OCI-LY3 (cell line): Measurements from ENCODE around the gene UBE2L3.

ENCODE experiments used
- H2AFZ ChIP-seq: fragments of 200-600, 300-600 bp; shearing (Covaris generic); 2 replicates; pipeline ENCODE4 v1.6.0; 2014; ENCODE audit warnings: antibody characterized with exemption, low read depth, low read length
- H3K27ac ChIP-seq: fragments of 200-600, 300-600 bp; sonication (generic); 2 replicates; pipeline ENCODE4 v1.5.1; 2014; ENCODE audit warnings: mild to moderate bottlenecking, low read length, moderate library complexity, mixed read lengths
- H3K27me3 ChIP-seq: fragments of 200-600, 300-600 bp; sonication (generic); 2 replicates; pipeline ENCODE4 v1.6.1; 2014; ENCODE audit warnings: low read depth, low read length, mixed read lengths
- H3K36me3 ChIP-seq: fragments of 200-600, 300-600 bp; sonication (generic); replicated peaks from 2 replicates; pipeline ENCODE3; 2014; ENCODE audit warnings: low read depth, low read length, mixed read lengths
- H3K4me1 ChIP-seq: fragments of 300-600, 200-600 bp; sonication (generic); 2 replicates; pipeline ENCODE4 v1.6.1; 2014; ENCODE audit warnings: low read length, mixed read lengths
- H3K4me2 ChIP-seq: fragments of 200-600, 300-600 bp; sonication (generic); 2 replicates; pipeline ENCODE4 v1.6.1; 2014; ENCODE audit warnings: low read length, mixed read lengths
- H3K4me3 ChIP-seq: fragments of 300-600, 200-600 bp; sonication (generic); 2 replicates; pipeline ENCODE4 v1.5.1; 2014; ENCODE audit warnings: antibody characterized with exemption, mild to moderate bottlenecking, low read length, moderate library complexity
- H3K79me2 ChIP-seq: fragments of 300-600, 200-600 bp; shearing (Covaris generic); 2 replicates; pipeline ENCODE4 v1.6.1; 2014; ENCODE audit warnings: mild to moderate bottlenecking, low read length, mixed read lengths
- H3K9ac ChIP-seq: fragments of 300-600, 200-600 bp; shearing (Covaris generic); 2 replicates; pipeline ENCODE4 v1.6.0; 2014; ENCODE audit warnings: mild to moderate bottlenecking, low read length, moderate library complexity
- H3K9me3 ChIP-seq: fragments of 200-600, 300-600 bp; shearing (Covaris generic); 2 replicates; pipeline ENCODE4 v1.6.1; 2014; ENCODE audit warnings: low read length, mixed read lengths; ENCODE audit not compliant: insufficient read depth
- H4K20me1 ChIP-seq: fragments of 200-600, 300-600 bp; sonication (generic); 2 replicates; pipeline ENCODE4 v1.6.1; 2016; ENCODE audit warnings: low read length, mixed read lengths; ENCODE audit not compliant: insufficient read depth
- EZH2phosphoT487 ChIP-seq: fragments of 200-600 bp; shearing (Covaris generic); IDR thresholded peaks from 2 replicates; pipeline ENCODE4 v1.6.1; 2018; ENCODE audit warnings: antibody characterized with exemption, mixed run types, low read depth
- TF ChIP-seq, protein P1 (sequence below): fragments of 200-600, 300-600 bp; sonication (generic); IDR thresholded peaks from 2 replicates; pipeline ENCODE4 v1.5.1; 2014; ENCODE audit warnings: antibody characterized with exemption, low read length, low read depth

The UBE2L3 gene

DNA sequence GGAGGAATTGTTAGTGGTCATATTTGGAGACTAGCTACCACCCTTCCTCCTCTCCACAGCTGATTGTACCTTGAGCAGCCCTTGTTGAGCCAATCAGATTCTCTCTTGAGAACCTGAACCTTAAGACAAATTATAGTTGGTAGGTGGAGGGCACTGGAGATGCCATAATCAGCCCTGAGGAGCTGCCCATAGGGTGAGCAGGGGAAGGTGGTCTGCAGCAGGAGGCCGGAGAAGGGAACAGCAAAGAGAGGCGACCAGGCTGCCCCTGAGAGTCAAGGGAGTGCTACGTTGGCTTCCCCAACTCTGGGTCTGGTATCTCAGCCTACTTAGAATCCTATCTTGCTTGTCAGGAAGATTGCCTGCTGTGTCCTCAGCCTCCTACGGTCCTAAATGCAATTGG lies 71.8 kb downstream of the UBE2L3 start:
- H3K4me3 ChIP-seq: no peak overlapping the region
- no peak overlapping the region for H3K4me2 ChIP-seq
- no peak for TF ChIP-seq EZH2phosphoT487
- TF ChIP-seq, protein P1, sequence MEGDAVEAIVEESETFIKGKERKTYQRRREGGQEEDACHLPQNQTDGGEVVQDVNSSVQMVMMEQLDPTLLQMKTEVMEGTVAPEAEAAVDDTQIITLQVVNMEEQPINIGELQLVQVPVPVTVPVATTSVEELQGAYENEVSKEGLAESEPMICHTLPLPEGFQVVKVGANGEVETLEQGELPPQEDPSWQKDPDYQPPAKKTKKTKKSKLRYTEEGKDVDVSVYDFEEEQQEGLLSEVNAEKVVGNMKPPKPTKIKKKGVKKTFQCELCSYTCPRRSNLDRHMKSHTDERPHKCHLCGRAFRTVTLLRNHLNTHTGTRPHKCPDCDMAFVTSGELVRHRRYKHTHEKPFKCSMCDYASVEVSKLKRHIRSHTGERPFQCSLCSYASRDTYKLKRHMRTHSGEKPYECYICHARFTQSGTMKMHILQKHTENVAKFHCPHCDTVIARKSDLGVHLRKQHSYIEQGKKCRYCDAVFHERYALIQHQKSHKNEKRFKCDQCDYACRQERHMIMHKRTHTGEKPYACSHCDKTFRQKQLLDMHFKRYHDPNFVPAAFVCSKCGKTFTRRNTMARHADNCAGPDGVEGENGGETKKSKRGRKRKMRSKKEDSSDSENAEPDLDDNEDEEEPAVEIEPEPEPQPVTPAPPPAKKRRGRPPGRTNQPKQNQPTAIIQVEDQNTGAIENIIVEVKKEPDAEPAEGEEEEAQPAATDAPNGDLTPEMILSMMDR: no peak
- H3K9ac ChIP-seq: no peak overlapping the region
- H3K36me3 ChIP-seq: peaks cover 4% of the 10 kb centered on the region
- H3K27me3 ChIP-seq: no peaks in the 10 kb centered on the region; the same call in 1 of the 2 replicates
- peaks cover 15% of the 10 kb centered on the region for H3K4me1 ChIP-seq
- no peaks in the 10 kb centered on the region for H3K9me3 ChIP-seq
- H3K79me2 ChIP-seq: peaks cover 18% of the 10 kb centered on the region
- H3K27ac ChIP-seq: no peak overlapping the region
- peaks cover 10% of the 10 kb centered on the region for H4K20me1 ChIP-seq
- no peak overlapping the region for H2AFZ ChIP-seq

DNA sequence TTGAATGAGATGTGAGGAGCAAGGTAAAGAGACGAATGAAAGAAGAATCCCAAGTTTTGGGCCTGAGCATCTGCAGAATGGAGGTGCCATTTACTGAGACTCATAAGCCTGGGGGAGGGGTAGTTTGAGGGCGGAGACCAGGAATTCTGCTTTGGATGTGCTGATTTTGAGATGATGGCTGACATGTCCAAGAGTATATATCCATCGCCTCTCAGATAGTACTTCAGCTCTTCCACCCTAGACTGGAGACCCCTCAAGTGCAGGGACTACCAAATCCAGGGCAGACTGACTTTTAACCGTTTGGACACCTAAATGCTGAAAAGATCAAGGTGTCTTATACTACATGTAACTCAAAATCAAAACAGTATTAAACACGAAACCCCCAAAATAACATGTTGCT lies 73.3 kb downstream of the UBE2L3 start:
- no peaks in the 10 kb centered on the region; the same call in 1 of the 2 replicates for H3K27me3 ChIP-seq
- peaks cover 18% of the 10 kb centered on the region for H3K79me2 ChIP-seq
- H3K9ac ChIP-seq: peak overlapping the region; percentile 85; the same call in 1 of the 2 replicates
- H3K36me3 ChIP-seq: peaks cover 4% of the 10 kb centered on the region
- peak overlapping the region; percentile 89 for H3K4me3 ChIP-seq
- H2AFZ ChIP-seq: no peak overlapping the region
- H3K4me2 ChIP-seq: peak overlapping the region; percentile 96
- TF ChIP-seq, protein P1: no peak
- TF ChIP-seq EZH2phosphoT487: no peak
- H3K9me3 ChIP-seq: no peaks in the 10 kb centered on the region
- H3K4me1 ChIP-seq: peaks cover 19% of the 10 kb centered on the region
- H4K20me1 ChIP-seq: peaks cover 10% of the 10 kb centered on the region
- no peak overlapping the region for H3K27ac ChIP-seq

DNA sequence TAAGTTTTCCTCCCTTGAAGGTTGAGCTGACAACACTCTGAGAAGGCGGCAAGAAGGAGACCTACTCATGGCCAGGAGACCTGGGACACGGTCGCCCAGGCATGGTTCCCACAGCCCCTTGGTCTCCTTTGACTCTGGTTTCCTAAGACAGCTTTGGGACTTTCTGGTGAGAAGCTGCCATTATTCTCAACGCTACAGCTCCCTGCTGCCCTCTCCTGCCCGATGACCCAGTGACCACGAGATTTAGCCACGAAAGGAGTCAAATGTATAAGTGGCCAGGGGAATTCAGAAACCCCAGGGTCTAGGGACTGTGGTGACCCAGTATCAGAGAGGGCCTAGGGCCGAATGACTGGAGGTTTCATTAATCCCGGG lies 73.9 kb downstream of the UBE2L3 start:
- Histone ChIP-seq H3K4me2 (peak overlapping the region; percentile 96), H3K9ac (peak overlapping the region; percentile 85), H3K4me3 (peak overlapping the region; percentile 89), H3K9me3 (no peaks in the 10 kb centered on the region), H3K36me3 (peaks cover 7% of the 10 kb centered on the region), H3K4me1 (peaks cover 24% of the 10 kb centered on the region), H3K79me2 (peaks cover 18% of the 10 kb centered on the region), H2AFZ (peak overlapping the region; percentile 82), H3K27me3 (no peaks in the 10 kb centered on the region; the same call in 1 of the 2 replicates), H3K27ac (no peak overlapping the region), H4K20me1 (peaks cover 10% of the 10 kb centered on the region)
- no peak for TF ChIP-seq EZH2phosphoT487
- TF ChIP-seq, protein P1: peak; percentile 8; the same call in 1 of the 2 replicates

DNA sequence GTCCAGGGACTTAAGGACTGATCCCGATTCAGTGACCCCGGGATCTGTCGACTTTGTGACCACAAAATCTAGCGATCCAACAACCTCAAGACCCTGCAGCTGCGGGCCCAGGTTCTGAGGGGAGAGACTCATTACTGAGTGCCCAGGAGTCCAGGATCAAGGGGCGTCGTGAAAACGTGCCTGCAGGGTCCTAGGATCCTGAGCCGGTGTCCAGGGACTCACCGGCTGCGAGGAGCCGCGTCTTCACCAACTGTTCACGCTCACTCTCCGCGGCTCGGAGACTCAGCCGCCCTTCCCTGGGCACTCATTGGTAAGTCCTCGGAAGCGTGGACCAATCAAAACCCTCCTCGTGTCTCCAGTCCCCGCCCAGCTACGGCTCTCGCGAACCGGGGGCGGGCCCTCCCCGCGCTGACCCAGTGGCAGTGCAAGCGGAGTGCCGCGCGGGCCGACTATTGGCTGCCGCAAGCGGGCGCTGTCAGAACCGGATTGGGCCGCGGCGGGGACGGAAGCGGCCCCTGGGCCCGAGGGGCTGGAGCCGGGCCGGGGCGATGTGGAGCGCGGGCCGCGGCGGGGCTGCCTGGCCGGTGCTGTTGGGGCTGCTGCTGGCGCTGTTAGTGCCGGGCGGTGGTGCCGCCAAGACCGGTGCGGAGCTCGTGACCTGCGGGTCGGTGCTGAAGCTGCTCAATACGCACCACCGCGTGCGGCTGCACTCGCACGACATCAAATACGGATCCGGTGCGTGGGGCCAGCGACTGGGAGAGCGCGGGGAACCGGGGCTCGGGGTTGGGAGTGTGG lies 74.5 kb downstream of the UBE2L3 start, which contains the start of gene SDF2L1:
Gene SDF2L1, plus strand, starts transcription at position 514 of the 795 bp plus-strand sequence. Its CDS starts 35 bp downstream, at position 549.
- Histone ChIP-seq H4K20me1 (peaks cover 10% of the 10 kb centered on the region), H3K27me3 (no peaks in the 10 kb centered on the region; the same call in 1 of the 2 replicates), H3K36me3 (peaks cover 9% of the 10 kb centered on the region), H3K4me3 (peak within 1 kb of the TSS; percentile 89), H3K4me2 (peak within 1 kb of the TSS; percentile 96), H2AFZ (peak within 1 kb of the TSS; percentile 82), H3K9me3 (no peaks in the 10 kb centered on the region), H3K4me1 (peaks cover 26% of the 10 kb centered on the region), H3K27ac (peak within 1 kb of the TSS; percentile 25), H3K9ac (peak within 1 kb of the TSS; percentile 85), H3K79me2 (peaks cover 18% of the 10 kb centered on the region)
- TF ChIP-seq EZH2phosphoT487: no peak
- TF ChIP-seq, protein P1: no peak
